Measurements from ENCODE around the gene PPA1.
A peak's percentile ranks its signal among the peaks of the same experiment; 100 is the strongest.
"Not testable (repeated sequence)": the region's sequence is repeated elsewhere in the genome, so short reads cannot be mapped to it uniquely, and the experiment has no call there.

PPA1 gene

DNA sequence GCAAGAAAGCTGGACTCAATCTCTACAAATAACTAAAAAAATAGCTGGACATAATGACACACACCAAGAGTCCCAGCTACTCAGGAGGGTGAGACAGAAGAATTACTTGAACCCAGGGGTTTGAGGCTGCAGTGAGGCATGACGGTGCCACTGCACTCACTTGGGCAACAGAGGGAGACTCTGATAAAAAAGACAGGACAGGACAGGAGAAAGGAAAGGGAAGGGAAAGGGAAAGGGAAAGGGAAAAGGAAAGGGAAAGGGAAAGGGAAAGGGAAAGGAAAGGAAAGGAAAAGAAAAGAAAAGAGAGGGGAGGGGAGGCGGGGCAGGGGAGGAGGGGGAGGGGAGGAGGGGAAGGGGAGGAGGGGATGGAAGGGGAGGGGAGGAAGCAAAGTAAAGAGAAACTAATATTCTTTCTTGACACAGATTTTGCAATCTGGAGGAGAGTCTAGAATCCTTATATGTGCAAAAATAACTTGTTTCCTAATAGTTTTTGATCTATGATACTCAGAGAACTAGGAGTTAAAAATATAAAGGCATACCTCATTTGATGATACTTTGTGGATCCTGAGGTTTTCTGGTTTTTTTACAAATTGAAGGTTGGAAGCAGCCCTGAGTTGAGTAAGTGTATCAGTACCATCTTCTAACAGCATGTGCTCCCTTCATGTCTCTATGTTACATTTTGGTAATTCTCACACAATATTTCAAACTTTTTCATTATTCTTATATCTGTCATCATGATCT is 70.9 kb downstream of the PPA1 start:
- TF ChIP-seq, protein P1, sequence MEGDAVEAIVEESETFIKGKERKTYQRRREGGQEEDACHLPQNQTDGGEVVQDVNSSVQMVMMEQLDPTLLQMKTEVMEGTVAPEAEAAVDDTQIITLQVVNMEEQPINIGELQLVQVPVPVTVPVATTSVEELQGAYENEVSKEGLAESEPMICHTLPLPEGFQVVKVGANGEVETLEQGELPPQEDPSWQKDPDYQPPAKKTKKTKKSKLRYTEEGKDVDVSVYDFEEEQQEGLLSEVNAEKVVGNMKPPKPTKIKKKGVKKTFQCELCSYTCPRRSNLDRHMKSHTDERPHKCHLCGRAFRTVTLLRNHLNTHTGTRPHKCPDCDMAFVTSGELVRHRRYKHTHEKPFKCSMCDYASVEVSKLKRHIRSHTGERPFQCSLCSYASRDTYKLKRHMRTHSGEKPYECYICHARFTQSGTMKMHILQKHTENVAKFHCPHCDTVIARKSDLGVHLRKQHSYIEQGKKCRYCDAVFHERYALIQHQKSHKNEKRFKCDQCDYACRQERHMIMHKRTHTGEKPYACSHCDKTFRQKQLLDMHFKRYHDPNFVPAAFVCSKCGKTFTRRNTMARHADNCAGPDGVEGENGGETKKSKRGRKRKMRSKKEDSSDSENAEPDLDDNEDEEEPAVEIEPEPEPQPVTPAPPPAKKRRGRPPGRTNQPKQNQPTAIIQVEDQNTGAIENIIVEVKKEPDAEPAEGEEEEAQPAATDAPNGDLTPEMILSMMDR (IDR thresholded peaks at IDR 0.05): no peak
- peak overlapping the region; percentile 62 for H3K27ac ChIP-seq
- H3K4me1 ChIP-seq (ENCODE audit: control insufficient read depth in 1 of 2, insufficient read depth in 1 of 2, low read depth in 1 of 2, low read length in 1 of 2): peaks cover 32 to 40% of the 10 kb centered on the region in 2 experiments
- no peaks in the 10 kb centered on the region for H3K27me3 ChIP-seq
- H3K9me3 ChIP-seq: no peaks in the 10 kb centered on the region
- peaks cover 42% of the 10 kb centered on the region for H3K36me3 ChIP-seq
- H3K4me3 ChIP-seq (ENCODE audit: low read depth in 1 of 2, low read length in 1 of 2): no peak overlapping the region

GRCh38 chr10:70160798-70161197 is 72.4 kb downstream of the PPA1 start:
- Histone ChIP-seq H3K27ac (no peak overlapping the region), H3K4me3 (ENCODE audit: low read depth in 1 of 2, low read length in 1 of 2) (no peak overlapping the region), H3K36me3 (peaks cover 53% of the 10 kb centered on the region), H3K27me3 (no peaks in the 10 kb centered on the region), H3K4me1 (ENCODE audit: control insufficient read depth in 1 of 2, insufficient read depth in 1 of 2, low read depth in 1 of 2, low read length in 1 of 2) (peaks cover 28 to 34% of the 10 kb centered on the region in 2 experiments), H3K9me3 (no peaks in the 10 kb centered on the region)
- TF ChIP-seq, protein P1 (IDR thresholded peaks at IDR 0.05): no peak

- H3K27ac ChIP-seq; H3K9me3 ChIP-seq; H3K27me3 ChIP-seq; H3K4me3 ChIP-seq (ENCODE audit: low read depth in 1 of 2, low read length in 1 of 2): not testable (repeated sequence)
- Histone ChIP-seq H3K36me3 (peaks cover 65% of the 10 kb centered on the region), H3K4me1 (ENCODE audit: control insufficient read depth in 1 of 2, insufficient read depth in 1 of 2, low read depth in 1 of 2, low read length in 1 of 2) (peaks cover 20 to 23% of the 10 kb centered on the region in 2 experiments)
These were observed 73.9 kb downstream of the PPA1 start for GRCh38 chr10:70159366-70159765.

- TF ChIP-seq, protein P1 (IDR thresholded peaks at IDR 0.05): no peak
- H3K36me3 ChIP-seq: peaks cover 77% of the 10 kb centered on the region
These were observed 75.1 kb downstream of the PPA1 start for GRCh38 chr10:70158113-70158512.

DNA sequence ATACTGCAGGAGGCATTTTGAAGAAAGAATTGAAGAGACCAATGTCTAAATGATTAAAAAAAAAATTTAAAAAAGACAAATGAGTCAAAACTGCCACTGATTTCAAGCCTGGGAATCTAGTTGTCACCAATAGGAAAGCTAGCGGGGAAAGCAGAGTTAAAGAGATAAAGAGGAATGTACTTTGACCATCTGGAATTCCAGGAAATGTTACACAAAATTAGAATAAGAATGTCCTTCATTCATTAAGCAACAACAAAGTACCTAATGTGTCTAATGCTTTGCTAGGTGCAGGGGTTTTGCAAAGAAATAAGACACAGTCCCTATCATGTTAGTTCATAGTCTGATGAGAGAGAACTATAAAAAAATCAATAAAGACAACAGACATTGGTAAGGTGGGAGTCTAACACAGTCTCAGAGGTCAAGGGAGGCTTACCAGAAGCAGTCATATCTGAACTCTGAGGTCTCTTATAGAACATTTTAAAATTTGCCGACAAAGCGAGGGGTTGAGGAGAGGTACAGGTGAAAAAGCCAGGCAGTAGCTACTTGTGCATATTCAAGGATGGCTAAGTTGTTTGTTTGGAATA is 77.9 kb downstream of the PPA1 start:
- Histone ChIP-seq H3K4me3 (ENCODE audit: low read depth in 1 of 2, low read length in 1 of 2) (no peak overlapping the region), H3K36me3 (peaks cover 88% of the 10 kb centered on the region), H3K4me1 (ENCODE audit: control insufficient read depth in 1 of 2, insufficient read depth in 1 of 2, low read depth in 1 of 2, low read length in 1 of 2) (no peaks in the 10 kb centered on the region), H3K9me3 (no peaks in the 10 kb centered on the region), H3K27me3 (no peaks in the 10 kb centered on the region), H3K27ac (no peak overlapping the region)
- TF ChIP-seq, protein P1 (IDR thresholded peaks at IDR 0.05): no peak

More at GRCh38 chr10:70158113-70158512, 75.1 kb downstream of the PPA1 start:
- Histone ChIP-seq H3K4me3 (ENCODE audit: low read depth in 1 of 2, low read length in 1 of 2) (no peak overlapping the region), H3K27me3 (no peaks in the 10 kb centered on the region), H3K4me1 (ENCODE audit: control insufficient read depth in 1 of 2, insufficient read depth in 1 of 2, low read depth in 1 of 2, low read length in 1 of 2) (peaks cover 8 to 11% of the 10 kb centered on the region in 2 experiments), H3K27ac (no peak overlapping the region), H3K9me3 (no peaks in the 10 kb centered on the region)

All from neutrophil (primary cell).